ENCODE results near the gene SNX18. TPM values are rescaled to one million over a fixed set of nuclear protein-coding genes. Genes with fewer than 3 reads are reported as not detected.
A peak's percentile ranks its signal among the peaks of the same experiment; 100 is the strongest.
"Not testable (repeated sequence)": the region's sequence is repeated elsewhere in the genome, so short reads cannot be mapped to it uniquely, and the experiment has no call there.

The SNX18 gene
- 10 to 100 TPM; 17.1 to 19.3 TPM for total RNA-seq

GRCh38 chr5:54517512-54518145 is at the start of gene SNX18:
Gene SNX18, plus strand, starts transcription at chr5:54517759. Its CDS starts 194 bp downstream, at chr5:54517953.
- ChIA-PET POLR2A (interaction anchor here (0.9 to 1.9 kb wide), 7 partner anchors 93 to 386 kb away, joined by 3 to 8 read pairs (median 5); no protein-coding TSS in a partner anchor), CTCF (interaction anchor here (0.8 to 5.3 kb wide), 45 partner anchors 8 to 649 kb away, joined by 3 to 142 read pairs (median 5); partner anchors contain the start of genes ARL15 and GPX8)
- peaks cover 33% of the 10 kb centered on the region for H3K36me3 Mint-ChIP-seq (ENCODE audit: low read depth)
- ATAC-seq (peak; percentile 91), DNase-seq (peak; percentile 93)
- H3K4me3 Mint-ChIP-seq: peak within 1 kb of the TSS; percentile 79
- peaks cover 41% of the 10 kb centered on the region for H3K4me1 Mint-ChIP-seq (ENCODE audit: low read depth)
- no peak within 1 kb of the TSS for H3K27ac Mint-ChIP-seq
- H3K27me3 Mint-ChIP-seq (ENCODE audit: low read depth): peaks cover 17% of the 10 kb centered on the region
- no peaks in the 10 kb centered on the region for H3K9me3 Mint-ChIP-seq (ENCODE audit: insufficient read depth)

- ATAC-seq (no peak), DNase-seq (no peak)
- CTCF ChIA-PET: interaction anchor here (1.0 to 1.3 kb wide), 2 partner anchors 19 to 21 kb away, joined by 3 read pairs; no protein-coding TSS in a partner anchor
- no peaks in the 10 kb centered on the region for H3K9me3 Mint-ChIP-seq (ENCODE audit: insufficient read depth)
- POLR2A ChIA-PET: no interaction called here
- H3K27me3 Mint-ChIP-seq (ENCODE audit: low read depth): peaks cover 2% of the 10 kb centered on the region
- H3K36me3 Mint-ChIP-seq (ENCODE audit: low read depth): no peaks in the 10 kb centered on the region
- H3K27ac Mint-ChIP-seq: no peak overlapping the region
- peaks cover 7% of the 10 kb centered on the region for H3K4me1 Mint-ChIP-seq (ENCODE audit: low read depth)
- peak overlapping the region; percentile 22 for H3K4me3 Mint-ChIP-seq
Observed at GRCh38 chr5:54469622-54470021, 47.9 kb upstream of the SNX18 start.

GRCh38 chr5:54470128-54470527 is 47.4 kb upstream of the SNX18 start:
- ChIA-PET POLR2A (no interaction called here), CTCF (interaction anchor here (1.0 to 1.3 kb wide), 2 partner anchors 19 to 21 kb away, joined by 3 read pairs; no protein-coding TSS in a partner anchor)
- H3K27me3 Mint-ChIP-seq (ENCODE audit: low read depth): peaks cover 2% of the 10 kb centered on the region
- DNase-seq: no peak
- H3K36me3 Mint-ChIP-seq (ENCODE audit: low read depth): no peaks in the 10 kb centered on the region
- no peak for ATAC-seq
- H3K4me3 Mint-ChIP-seq: no peak overlapping the region
- no peaks in the 10 kb centered on the region for H3K9me3 Mint-ChIP-seq (ENCODE audit: insufficient read depth)
- H3K4me1 Mint-ChIP-seq (ENCODE audit: low read depth): peaks cover 7% of the 10 kb centered on the region
- no peak overlapping the region for H3K27ac Mint-ChIP-seq

GRCh38 chr5:54470677-54471076 is 46.9 kb upstream of the SNX18 start:
- no peak overlapping the region for H3K27ac Mint-ChIP-seq
- H3K4me1 Mint-ChIP-seq (ENCODE audit: low read depth): peaks cover 7% of the 10 kb centered on the region
- no peak for DNase-seq
- POLR2A ChIA-PET: no interaction called here
- no peak for ATAC-seq
- H3K4me3 Mint-ChIP-seq: no peak overlapping the region
- peaks cover 2% of the 10 kb centered on the region for H3K27me3 Mint-ChIP-seq (ENCODE audit: low read depth)
- CTCF ChIA-PET: interaction anchor here (1.2 to 1.3 kb wide), 3 partner anchors 19 to 24 kb away, joined by 3 to 5 read pairs (median 4); no protein-coding TSS in a partner anchor
- no peaks in the 10 kb centered on the region for H3K36me3 Mint-ChIP-seq (ENCODE audit: low read depth)
- H3K9me3 Mint-ChIP-seq (ENCODE audit: insufficient read depth): no peaks in the 10 kb centered on the region

- Mint-ChIP-seq H3K36me3 (ENCODE audit: low read depth) (no peaks in the 10 kb centered on the region), H3K4me3 (no peak overlapping the region), H3K27ac (no peak overlapping the region), H3K27me3 (ENCODE audit: low read depth) (peaks cover 2% of the 10 kb centered on the region), H3K4me1 (ENCODE audit: low read depth) (peaks cover 7% of the 10 kb centered on the region), H3K9me3 (ENCODE audit: insufficient read depth) (no peaks in the 10 kb centered on the region)
- POLR2A ChIA-PET: no interaction called here
- CTCF ChIA-PET: interaction anchor here (1.2 kb wide), 3 partner anchors 18 to 228 kb away, joined by 3 to 5 read pairs (median 4); no protein-coding TSS in a partner anchor
- no peak for DNase-seq
- no peak for ATAC-seq
Observed at GRCh38 chr5:54471398-54471797, 46.2 kb upstream of the SNX18 start.

GRCh38 chr5:54476682-54477081 is 40.9 kb upstream of the SNX18 start:
- H3K27me3 Mint-ChIP-seq (ENCODE audit: low read depth): peaks cover 2% of the 10 kb centered on the region
- no peaks in the 10 kb centered on the region for H3K36me3 Mint-ChIP-seq (ENCODE audit: low read depth)

GRCh38 chr5:54477941-54478478 is 39.5 kb upstream of the SNX18 start:
- POLR2A ChIA-PET: no interaction called here
- CTCF ChIA-PET: interaction anchor here (1.5 kb wide), 1 partner anchor 10 kb away, joined by 3 read pairs; no protein-coding TSS in a partner anchor
- DNase-seq (no peak), ATAC-seq (no peak)
- no peaks in the 10 kb centered on the region for H3K4me1 Mint-ChIP-seq (ENCODE audit: low read depth)
- no peaks in the 10 kb centered on the region for H3K36me3 Mint-ChIP-seq (ENCODE audit: low read depth)
- H3K27me3 Mint-ChIP-seq (ENCODE audit: low read depth): peaks cover 3% of the 10 kb centered on the region
- no peaks in the 10 kb centered on the region for H3K9me3 Mint-ChIP-seq (ENCODE audit: insufficient read depth)
- H3K27ac Mint-ChIP-seq: no peak overlapping the region
- H3K4me3 Mint-ChIP-seq: no peak overlapping the region

More at GRCh38 chr5:54476682-54477081, 40.9 kb upstream of the SNX18 start:
- Mint-ChIP-seq H3K9me3 (ENCODE audit: insufficient read depth) (no peaks in the 10 kb centered on the region), H3K4me1 (ENCODE audit: low read depth) (no peaks in the 10 kb centered on the region), H3K27ac (no peak overlapping the region), H3K4me3 (no peak overlapping the region)
- ChIA-PET CTCF (interaction anchor here (1.0 kb wide), 1 partner anchor 13 kb away, joined by 4 read pairs; no protein-coding TSS in a partner anchor), POLR2A (no interaction called here)
- DNase-seq (no peak), ATAC-seq (no peak)

- no peak for ATAC-seq
- ChIA-PET CTCF (interaction anchor here (1.9 kb wide), 1 partner anchor 9 kb away, joined by 5 read pairs; no protein-coding TSS in a partner anchor), POLR2A (no interaction called here)
- no peak for DNase-seq
- Mint-ChIP-seq H3K27ac (no peak overlapping the region), H3K4me3 (no peak overlapping the region), H3K27me3 (ENCODE audit: low read depth) (peaks cover 7% of the 10 kb centered on the region), H3K36me3 (ENCODE audit: low read depth) (no peaks in the 10 kb centered on the region), H3K9me3 (ENCODE audit: insufficient read depth) (no peaks in the 10 kb centered on the region), H3K4me1 (ENCODE audit: low read depth) (no peaks in the 10 kb centered on the region)
Observed at GRCh38 chr5:54480296-54480695, 37.3 kb upstream of the SNX18 start.

GRCh38 chr5:54484219-54484894 is 33.2 kb upstream of the SNX18 start:
- no peak for ATAC-seq
- H3K4me1 Mint-ChIP-seq (ENCODE audit: low read depth): no peaks in the 10 kb centered on the region
- DNase-seq: no peak
- H3K27me3 Mint-ChIP-seq (ENCODE audit: low read depth): peaks cover 13% of the 10 kb centered on the region
- H3K36me3 Mint-ChIP-seq (ENCODE audit: low read depth): no peaks in the 10 kb centered on the region
- ChIA-PET POLR2A (no interaction called here), CTCF (no interaction called here)
- no peak overlapping the region for H3K4me3 Mint-ChIP-seq
- no peak overlapping the region for H3K27ac Mint-ChIP-seq
- no peaks in the 10 kb centered on the region for H3K9me3 Mint-ChIP-seq (ENCODE audit: insufficient read depth)

GRCh38 chr5:54485659-54486058 is 31.9 kb upstream of the SNX18 start:
- DNase-seq, H3K4me3 Mint-ChIP-seq, POLR2A ChIA-PET: not testable (repeated sequence)

GRCh38 chr5:54489648-54489979 is 27.9 kb upstream of the SNX18 start:
- H3K27me3 Mint-ChIP-seq (ENCODE audit: low read depth): peaks cover 17% of the 10 kb centered on the region
- H3K4me3 Mint-ChIP-seq; H3K4me1 Mint-ChIP-seq (ENCODE audit: low read depth); POLR2A ChIA-PET; H3K27ac Mint-ChIP-seq; DNase-seq; H3K36me3 Mint-ChIP-seq (ENCODE audit: low read depth); H3K9me3 Mint-ChIP-seq (ENCODE audit: insufficient read depth); ATAC-seq: not testable (repeated sequence)
- CTCF ChIA-PET: interaction anchor here (0.8 to 3.8 kb wide), 49 partner anchors 9 to 672 kb away, joined by 3 to 34 read pairs (median 5); partner anchors contain the start of genes ARL15, GPX8 and HSPB3

More at GRCh38 chr5:54485659-54486058, 31.9 kb upstream of the SNX18 start:
- ATAC-seq; CTCF ChIA-PET; H3K27ac Mint-ChIP-seq; H3K4me1 Mint-ChIP-seq (ENCODE audit: low read depth); H3K9me3 Mint-ChIP-seq (ENCODE audit: insufficient read depth); H3K36me3 Mint-ChIP-seq (ENCODE audit: low read depth): not testable (repeated sequence)
- peaks cover 15% of the 10 kb centered on the region for H3K27me3 Mint-ChIP-seq (ENCODE audit: low read depth)

GRCh38 chr5:54491326-54491725 is 26.2 kb upstream of the SNX18 start:
- ATAC-seq (no peak), DNase-seq (no peak)
- peaks cover 13% of the 10 kb centered on the region for H3K27me3 Mint-ChIP-seq (ENCODE audit: low read depth)
- no peaks in the 10 kb centered on the region for H3K36me3 Mint-ChIP-seq (ENCODE audit: low read depth)
- POLR2A ChIA-PET: no interaction called here
- no peak overlapping the region for H3K4me3 Mint-ChIP-seq
- CTCF ChIA-PET: interaction anchor here (1.2 to 1.5 kb wide), 2 partner anchors 21 to 248 kb away, joined by 3 to 5 read pairs; no protein-coding TSS in a partner anchor
- no peaks in the 10 kb centered on the region for H3K9me3 Mint-ChIP-seq (ENCODE audit: insufficient read depth)
- no peak overlapping the region for H3K27ac Mint-ChIP-seq
- no peaks in the 10 kb centered on the region for H3K4me1 Mint-ChIP-seq (ENCODE audit: low read depth)

Data from activated CD8-positive, alpha-beta T cell treated with anti-CD3 and anti-CD28 coated beads, Interleukin-2, amount 10 ng/mL, durations not matched to agents 7 days and 5 days (primary cell).